Lower lobe of right lung (tissue), 2 donors: ENCODE data around the gene OSM. TPM values are rescaled to one million over a fixed set of nuclear protein-coding genes. Genes with fewer than 3 reads are reported as not detected.
A peak's percentile ranks its signal among the peaks of the same experiment; 100 is the strongest.

ENCODE experiments used
- ATAC-seq, 2 donors: fragments of 200-7000 bp; cut with Tn5 transposase; one replicate each; pipeline ENCODE4 v1.9.1; 2020 to 2022; ENCODE audit warnings: mild to moderate bottlenecking in 2 of 2, moderate library complexity in 2 of 2
- DNase-seq: peaks from one replicate; pipeline ENCODE4 v3.0.0-alpha.2; 2020
- H3K27ac ChIP-seq: fragments of 200-600 bp; one replicate; pipeline ENCODE4 v1.8.0; 2022
- H3K27me3 ChIP-seq: fragments of 200-600 bp; one replicate; pipeline ENCODE4 v1.8.0; 2022; ENCODE audit warnings: low read depth
- H3K36me3 ChIP-seq: fragments of 200-600 bp; one replicate; pipeline ENCODE4 v1.8.0; 2022; ENCODE audit warnings: mild to moderate bottlenecking
- H3K4me1 ChIP-seq: fragments of 200-600 bp; one replicate; pipeline ENCODE4 v1.8.0; 2022
- H3K4me3 ChIP-seq: fragments of 200-600 bp; one replicate; pipeline ENCODE4 v1.8.0; 2022; ENCODE audit warnings: mild to moderate bottlenecking
- H3K9me3 ChIP-seq: fragments of 200-600 bp; one replicate; pipeline ENCODE4 v1.8.0; 2022
- intact Hi-C: fragments of 100-400 bp; cut with DNase I; formaldehyde crosslinking; loops from one replicate; pipeline ENCODE4 v1.11.0; 2022
- long read RNA-seq: library from polyadenylated mRNA; unstranded; transcript quantifications from one replicate; pipeline ENCODE4 v2.0.0, GENCODE V29; 2021
- total RNA-seq: library from RNA; stranded (reverse); fragmentation: NEBNext Ultra II Directional; extraction: Animal tissue kit (Norgen Biotek cat#: 25700); gene quantifications from one replicate; pipeline ENCODE4 v1.2.1, GENCODE V29; 2021
- TF ChIP-seq, protein P1 (sequence below): fragments of 200-600 bp; IDR thresholded peaks from one replicate; pipeline ENCODE4 v1.8.0; 2022; ENCODE audit warnings: antibody characterized with exemption, mild to moderate bottlenecking
- donor health status: DM: no; HTN: yes; CAD: no; lungs with severe emphysema.

Gene OSM
- total RNA-seq = 1.1 TPM
- long read RNA-seq, partial matches to known transcripts = 0 of 4 reads
- long read RNA-seq, other reads (novel, unspliced or antisense) = 2 of 4 reads

GRCh38 chr22:30266445-30267381 is at the start of gene OSM:
TSS of gene OSM (minus strand) at chr22:30266851. CDS start at chr22:30266799, 52 bp downstream.
- H3K9me3 ChIP-seq = no peaks in the 10 kb centered on the region
- peaks cover 19% of the 10 kb centered on the region for H3K4me1 ChIP-seq
- ATAC-seq (peak; percentile 61 to 66), DNase-seq (peak; percentile 89)
- no peaks in the 10 kb centered on the region for H3K27me3 ChIP-seq
- H3K36me3 ChIP-seq = no peaks in the 10 kb centered on the region
- TF ChIP-seq, protein P1, sequence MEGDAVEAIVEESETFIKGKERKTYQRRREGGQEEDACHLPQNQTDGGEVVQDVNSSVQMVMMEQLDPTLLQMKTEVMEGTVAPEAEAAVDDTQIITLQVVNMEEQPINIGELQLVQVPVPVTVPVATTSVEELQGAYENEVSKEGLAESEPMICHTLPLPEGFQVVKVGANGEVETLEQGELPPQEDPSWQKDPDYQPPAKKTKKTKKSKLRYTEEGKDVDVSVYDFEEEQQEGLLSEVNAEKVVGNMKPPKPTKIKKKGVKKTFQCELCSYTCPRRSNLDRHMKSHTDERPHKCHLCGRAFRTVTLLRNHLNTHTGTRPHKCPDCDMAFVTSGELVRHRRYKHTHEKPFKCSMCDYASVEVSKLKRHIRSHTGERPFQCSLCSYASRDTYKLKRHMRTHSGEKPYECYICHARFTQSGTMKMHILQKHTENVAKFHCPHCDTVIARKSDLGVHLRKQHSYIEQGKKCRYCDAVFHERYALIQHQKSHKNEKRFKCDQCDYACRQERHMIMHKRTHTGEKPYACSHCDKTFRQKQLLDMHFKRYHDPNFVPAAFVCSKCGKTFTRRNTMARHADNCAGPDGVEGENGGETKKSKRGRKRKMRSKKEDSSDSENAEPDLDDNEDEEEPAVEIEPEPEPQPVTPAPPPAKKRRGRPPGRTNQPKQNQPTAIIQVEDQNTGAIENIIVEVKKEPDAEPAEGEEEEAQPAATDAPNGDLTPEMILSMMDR = no peak
- intact Hi-C loops = no loop called here
- peak within 1 kb of the TSS; percentile 76 for H3K27ac ChIP-seq
- H3K4me3 ChIP-seq = peak within 1 kb of the TSS; percentile 51

- H3K27ac ChIP-seq = no peak overlapping the region
- peaks cover 32% of the 10 kb centered on the region for H3K36me3 ChIP-seq
- no peaks in the 10 kb centered on the region for H3K27me3 ChIP-seq
- H3K4me3 ChIP-seq = no peak overlapping the region
- H3K4me1 ChIP-seq = peaks cover 98% of the 10 kb centered on the region
- intact Hi-C loops = no loop called here
- DNase-seq = no peak
- ATAC-seq = no peak
- TF ChIP-seq, protein P1 = no peak
- no peaks in the 10 kb centered on the region for H3K9me3 ChIP-seq
These were observed 49.4 kb upstream of the OSM start for GRCh38 chr22:30315962-30316576.

DNA sequence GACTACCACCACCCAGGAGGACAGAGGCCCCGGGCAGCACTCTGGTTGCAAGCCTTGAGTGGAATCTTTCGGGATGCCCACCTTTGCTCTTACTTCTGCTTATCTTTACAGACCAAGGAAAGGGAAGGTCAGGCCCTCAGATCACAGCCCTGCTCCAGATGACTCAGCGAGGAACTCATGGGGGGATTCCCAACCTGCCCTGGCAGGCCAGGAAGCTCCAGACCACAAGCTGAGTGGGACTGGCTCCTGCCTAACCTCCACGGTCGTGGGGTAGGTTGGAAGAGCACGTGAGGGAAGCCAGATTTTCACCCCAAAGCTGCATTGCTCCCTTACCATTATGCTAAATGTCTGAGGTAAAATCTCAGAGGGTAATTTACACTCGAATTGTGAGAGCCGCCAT is 48.3 kb upstream of the OSM start:
- H3K27ac ChIP-seq = peak overlapping the region; percentile 24
- TF ChIP-seq, protein P1 = no peak
- H3K4me1 ChIP-seq = peaks cover 98% of the 10 kb centered on the region

GRCh38 chr22:30313527-30314363 is 47.1 kb upstream of the OSM start:
- no peak overlapping the region for H3K27ac ChIP-seq
- no peaks in the 10 kb centered on the region for H3K27me3 ChIP-seq
- H3K9me3 ChIP-seq = no peaks in the 10 kb centered on the region
- intact Hi-C loops = no loop called here
- DNase-seq = no peak
- no peak for ATAC-seq
- TF ChIP-seq, protein P1 = no peak
- H3K4me1 ChIP-seq = peaks cover 98% of the 10 kb centered on the region
- H3K36me3 ChIP-seq = peaks cover 12% of the 10 kb centered on the region
- H3K4me3 ChIP-seq = no peak overlapping the region

More for the DNA sequence above, 48.3 kb upstream of the OSM start:
- peaks cover 20% of the 10 kb centered on the region for H3K36me3 ChIP-seq
- H3K27me3 ChIP-seq = no peaks in the 10 kb centered on the region
- DNase-seq (no peak), ATAC-seq (no peak)
- intact Hi-C loops = no loop called here
- H3K4me3 ChIP-seq = no peak overlapping the region
- H3K9me3 ChIP-seq = no peaks in the 10 kb centered on the region

GRCh38 chr22:30312053-30312452 is 45.4 kb upstream of the OSM start:
- TF ChIP-seq, protein P1 = no peak
- Histone ChIP-seq H3K27ac (peak overlapping the region; percentile 91), H3K9me3 (no peaks in the 10 kb centered on the region), H3K27me3 (no peaks in the 10 kb centered on the region), H3K4me3 (no peak overlapping the region), H3K4me1 (peaks cover 98% of the 10 kb centered on the region), H3K36me3 (peaks cover 5% of the 10 kb centered on the region)
- intact Hi-C loops = no loop called here
- no peak for ATAC-seq
- no peak for DNase-seq
